ENCODE measurements around the gene MMEL1. TPM values are rescaled to one million over a fixed set of nuclear protein-coding genes. Genes with fewer than 3 reads are reported as not detected.
"Not testable (repeated sequence)": the region's sequence is repeated elsewhere in the genome, so short reads cannot be mapped to it uniquely, and the experiment has no call there.

MMEL1 gene
- polyA plus RNA-seq, 10 donors = 0.13 to 0.81 (median 0.49) TPM

- DNase-seq = no peak
Observed at GRCh38 chr1:2628933-2629626, 3.7 kb downstream of the MMEL1 start.

GRCh38 chr1:2628191-2628932, 4.5 kb downstream of the MMEL1 start:
- no peak for DNase-seq

GRCh38 chr1:2627746-2628145, 5.1 kb downstream of the MMEL1 start:
- DNase-seq = no peak

GRCh38 chr1:2625748-2626147, 7.1 kb downstream of the MMEL1 start:
- not testable (repeated sequence) for DNase-seq

- no peak for DNase-seq
Observed at GRCh38 chr1:2625311-2625710, 7.5 kb downstream of the MMEL1 start.

GRCh38 chr1:2624735-2625300, 8.0 kb downstream of the MMEL1 start:
- no peak for DNase-seq

- no peak for DNase-seq
Observed at GRCh38 chr1:2623571-2624337, 9.1 kb downstream of the MMEL1 start.

GRCh38 chr1:2617971-2618470, 14.8 kb downstream of the MMEL1 start:
- no peak for DNase-seq

- DNase-seq = no peak
Observed at GRCh38 chr1:2614145-2614544, 18.7 kb downstream of the MMEL1 start.

GRCh38 chr1:2612591-2613365, 20.0 kb downstream of the MMEL1 start:
- no peak for DNase-seq

GRCh38 chr1:2611621-2612437, 21.0 kb downstream of the MMEL1 start:
- no peak for DNase-seq

GRCh38 chr1:2611031-2611501, 21.8 kb downstream of the MMEL1 start:
- peak in 2 of 3 donors; percentile 16 to 76 for DNase-seq

- DNase-seq = peak in 2 of 3 donors; percentile 16 to 36
Observed at GRCh38 chr1:2610036-2610959, 22.5 kb downstream of the MMEL1 start.

GRCh38 chr1:2609319-2610035, 23.3 kb downstream of the MMEL1 start:
- DNase-seq = no peak

GRCh38 chr1:2607641-2608091, 25.1 kb downstream of the MMEL1 start:
- DNase-seq = peak in 2 of 3 donors; percentile 75 to 89

GRCh38 chr1:2606881-2607621, 25.8 kb downstream of the MMEL1 start:
- DNase-seq = no peak

- DNase-seq = no peak
Observed at GRCh38 chr1:2606396-2606880, 26.4 kb downstream of the MMEL1 start.

All from muscle of back (tissue), 11 donors.